Activated B cell treated with CpG ODN at 0.5 μM for 24 hours (primary cell): ENCODE results near the gene HOXD9. TPM values are rescaled to one million over a fixed set of nuclear protein-coding genes. Genes with fewer than 3 reads are reported as not detected.

ENCODE experiments used
- ATAC-seq: fragments of 200-7000 bp; cut with Tn5 transposase; one replicate; pipeline ENCODE4 v1.10.0; 2021; ENCODE audit warnings: low read depth, mild to moderate bottlenecking, moderate library complexity
- CTCF ChIA-PET: fragments of 350-600 bp; sonication (Branson Sonifier 250); formaldehyde crosslinking; loops from one replicate; lab custom pipeline; 2021; ENCODE audit warnings: antibody characterized with exemption; lab: Charles Lee
- POLR2A ChIA-PET: fragments of 350-600 bp; sonication (Branson Sonifier 250); formaldehyde crosslinking; loops from one replicate; lab custom pipeline; 2021; ENCODE audit warnings: antibody characterized with exemption; lab: Charles Lee
- DNase-seq: peaks from one replicate; pipeline ENCODE4 v3.0.0; 2022
- H3K27ac Mint-ChIP-seq: one replicate; pipeline ENCODE4 v1.8.0; 2020; ENCODE audit warnings: mixed read lengths
- H3K27me3 Mint-ChIP-seq: one replicate; pipeline ENCODE4 v1.8.0; 2021; ENCODE audit warnings: mixed read lengths
- H3K36me3 Mint-ChIP-seq: one replicate; pipeline ENCODE4 v1.8.0; 2021; ENCODE audit warnings: low read depth, mixed read lengths
- H3K4me1 Mint-ChIP-seq: one replicate; pipeline ENCODE4 v1.8.0; 2021; ENCODE audit warnings: mixed read lengths
- H3K4me3 Mint-ChIP-seq: one replicate; pipeline ENCODE4 v1.8.0; 2020; ENCODE audit warnings: mild to moderate bottlenecking, mixed read lengths
- H3K9me3 Mint-ChIP-seq: one replicate; pipeline ENCODE4 v1.8.0; 2020; ENCODE audit warnings: mixed read lengths
- intact Hi-C: fragments of 100-400 bp; cut with micrococcal nuclease; formaldehyde crosslinking; loops from one replicate; pipeline ENCODE4 v1.15.1; 2024
- total RNA-seq: library from RNA; stranded (reverse); gene quantifications from 2 replicates; pipeline ENCODE4 v1.2.3, GENCODE V29; 2022
- TF ChIP-seq, protein P1 (sequence below): fragments of 200-600 bp; IDR thresholded peaks from one replicate; pipeline ENCODE4 v1.8.0; 2022; ENCODE audit warnings: antibody characterized with exemption, mild to moderate bottlenecking

The HOXD9 gene
- total RNA-seq, 1 donor from 2014 or later, result not detected

DNA sequence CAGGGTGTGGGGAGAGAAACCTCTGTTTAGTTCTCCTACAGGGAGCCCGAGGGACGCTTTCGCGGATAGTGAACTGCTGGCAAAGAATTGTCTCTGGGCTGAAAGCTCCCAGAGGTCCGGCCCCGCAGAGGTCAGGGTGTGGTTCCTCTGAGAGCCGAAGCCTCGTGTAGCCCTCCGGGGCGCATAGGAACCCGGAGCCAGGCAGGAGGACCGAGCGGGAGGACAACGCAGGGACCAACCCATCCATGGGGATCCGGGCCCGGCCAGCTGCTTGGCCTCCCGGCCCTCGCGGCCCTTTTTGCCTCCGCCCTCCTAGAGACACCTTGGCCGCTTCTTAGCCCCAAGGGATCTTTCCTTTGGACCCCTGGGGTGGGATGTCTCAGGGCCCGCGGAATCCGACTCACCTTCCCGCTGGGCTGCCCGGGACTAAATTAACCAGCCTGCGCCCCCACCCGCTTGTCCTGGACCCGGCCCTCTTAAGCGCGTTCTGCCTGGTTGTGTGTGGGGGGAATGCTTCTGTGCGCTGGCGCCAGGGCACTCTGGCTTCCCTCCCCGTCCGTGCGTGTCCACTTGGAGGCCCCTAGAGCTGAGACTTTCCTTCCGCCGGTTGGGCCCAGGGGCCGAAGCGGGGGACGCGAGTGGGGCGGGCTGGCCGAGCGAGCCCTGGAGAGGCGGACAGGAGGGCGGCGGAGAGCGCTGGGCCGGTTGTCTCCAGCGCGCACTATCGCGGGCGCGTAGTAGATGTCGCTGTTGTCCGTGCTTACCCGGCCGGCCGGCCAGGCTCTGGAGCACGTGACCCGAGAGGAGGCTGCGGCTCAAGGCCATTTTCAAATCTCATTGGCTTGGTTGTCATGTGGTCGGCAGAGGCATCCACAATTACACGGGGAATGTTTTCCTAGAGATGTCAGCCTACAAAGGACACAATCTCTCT lies 6.4 kb upstream of the HOXD9 start, which contains the start of gene HOXD10:
HOXD10 (plus strand) TSS at position 896 of the 931 bp plus-strand sequence. CDS start 56 bp downstream, outside the sequence.
- Mint-ChIP-seq H3K4me3 (no peak within 1 kb of the TSS), H3K4me1 (peaks cover 4% of the 10 kb centered on the region), H3K27ac (no peak within 1 kb of the TSS), H3K27me3 (peaks cover 75% of the 10 kb centered on the region), H3K36me3 (no peaks in the 10 kb centered on the region), H3K9me3 (no peaks in the 10 kb centered on the region)
- ATAC-seq (no peak), DNase-seq (no peak)
- POLR2A ChIA-PET, result no interaction called here
- TF ChIP-seq, protein P1, sequence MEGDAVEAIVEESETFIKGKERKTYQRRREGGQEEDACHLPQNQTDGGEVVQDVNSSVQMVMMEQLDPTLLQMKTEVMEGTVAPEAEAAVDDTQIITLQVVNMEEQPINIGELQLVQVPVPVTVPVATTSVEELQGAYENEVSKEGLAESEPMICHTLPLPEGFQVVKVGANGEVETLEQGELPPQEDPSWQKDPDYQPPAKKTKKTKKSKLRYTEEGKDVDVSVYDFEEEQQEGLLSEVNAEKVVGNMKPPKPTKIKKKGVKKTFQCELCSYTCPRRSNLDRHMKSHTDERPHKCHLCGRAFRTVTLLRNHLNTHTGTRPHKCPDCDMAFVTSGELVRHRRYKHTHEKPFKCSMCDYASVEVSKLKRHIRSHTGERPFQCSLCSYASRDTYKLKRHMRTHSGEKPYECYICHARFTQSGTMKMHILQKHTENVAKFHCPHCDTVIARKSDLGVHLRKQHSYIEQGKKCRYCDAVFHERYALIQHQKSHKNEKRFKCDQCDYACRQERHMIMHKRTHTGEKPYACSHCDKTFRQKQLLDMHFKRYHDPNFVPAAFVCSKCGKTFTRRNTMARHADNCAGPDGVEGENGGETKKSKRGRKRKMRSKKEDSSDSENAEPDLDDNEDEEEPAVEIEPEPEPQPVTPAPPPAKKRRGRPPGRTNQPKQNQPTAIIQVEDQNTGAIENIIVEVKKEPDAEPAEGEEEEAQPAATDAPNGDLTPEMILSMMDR, result no peak
- intact Hi-C loops, result no loop called here
- CTCF ChIA-PET, result no interaction called here

GRCh38 chr2:176117162-176117822 lies 5.2 kb upstream of the HOXD9 start:
- CTCF ChIA-PET, result no interaction called here
- ATAC-seq (no peak), DNase-seq (no peak)
- no peaks in the 10 kb centered on the region for H3K36me3 Mint-ChIP-seq
- TF ChIP-seq, protein P1, result no peak
- no peak overlapping the region for H3K27ac Mint-ChIP-seq
- no peaks in the 10 kb centered on the region for H3K9me3 Mint-ChIP-seq
- POLR2A ChIA-PET, result interaction anchor here (0.6 kb wide), 1 partner anchor 1160 kb away, joined by 8 read pairs; no protein-coding TSS in a partner anchor
- intact Hi-C loops, result no loop called here
- H3K4me3 Mint-ChIP-seq, result no peak overlapping the region
- peaks cover 3% of the 10 kb centered on the region for H3K4me1 Mint-ChIP-seq
- H3K27me3 Mint-ChIP-seq, result peaks cover 68% of the 10 kb centered on the region

- DNase-seq (no peak), ATAC-seq (no peak)
- Mint-ChIP-seq H3K9me3 (no peaks in the 10 kb centered on the region), H3K36me3 (no peaks in the 10 kb centered on the region), H3K27ac (no peak overlapping the region), H3K4me3 (no peak overlapping the region), H3K27me3 (peaks cover 64% of the 10 kb centered on the region), H3K4me1 (peaks cover 5% of the 10 kb centered on the region)
- ChIA-PET CTCF (interaction anchor here (0.6 kb wide), 1 partner anchor 9 kb away, joined by 3 read pairs; no protein-coding TSS in a partner anchor), POLR2A (interaction anchor here (0.6 kb wide), 1 partner anchor 1159 kb away, joined by 8 read pairs; no protein-coding TSS in a partner anchor)
- intact Hi-C loops, result no loop called here
- TF ChIP-seq, protein P1, result no peak
Observed at GRCh38 chr2:176117823-176118371, 4.6 kb upstream of the HOXD9 start.

DNA sequence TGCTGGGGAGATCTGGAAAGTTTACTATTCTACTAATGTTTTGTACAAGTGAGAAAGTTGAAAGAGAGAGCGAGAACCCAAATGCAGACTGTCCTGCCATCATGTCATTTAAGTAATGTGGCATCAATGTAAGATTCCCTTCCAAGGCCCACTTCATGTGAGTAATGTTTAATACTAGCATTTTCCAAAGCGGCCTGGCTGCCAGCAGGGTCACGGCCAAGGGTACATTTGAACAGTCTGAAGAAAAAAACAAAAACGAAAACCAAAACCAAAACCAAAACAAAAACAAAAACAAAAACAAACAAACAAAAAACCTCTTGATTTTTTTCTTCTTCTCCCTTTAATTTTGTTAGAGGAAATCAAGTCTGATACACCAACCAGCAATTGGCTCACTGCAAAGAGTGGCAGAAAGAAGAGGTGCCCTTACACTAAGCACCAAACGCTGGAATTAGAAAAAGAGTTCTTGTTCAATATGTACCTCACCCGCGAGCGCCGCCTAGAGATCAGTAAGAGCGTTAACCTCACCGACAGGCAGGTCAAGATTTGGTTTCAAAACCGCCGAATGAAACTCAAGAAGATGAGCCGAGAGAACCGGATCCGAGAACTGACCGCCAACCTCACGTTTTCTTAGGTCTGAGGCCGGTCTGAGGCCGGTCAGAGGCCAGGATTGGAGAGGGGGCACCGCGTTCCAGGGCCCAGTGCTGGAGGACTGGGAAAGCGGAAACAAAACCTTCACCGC lies 3.7 kb upstream of the HOXD9 start:
- H3K36me3 Mint-ChIP-seq, result no peaks in the 10 kb centered on the region
- H3K4me3 Mint-ChIP-seq, result no peak overlapping the region
- TF ChIP-seq, protein P1, result no peak
- H3K27ac Mint-ChIP-seq, result no peak overlapping the region
- CTCF ChIA-PET, result interaction anchor here (0.6 kb wide), 1 partner anchor 8 kb away, joined by 3 read pairs; no protein-coding TSS in a partner anchor
- intact Hi-C loops, result no loop called here
- ATAC-seq (no peak), DNase-seq (no peak)
- no peaks in the 10 kb centered on the region for H3K9me3 Mint-ChIP-seq
- POLR2A ChIA-PET, result no interaction called here
- H3K4me1 Mint-ChIP-seq, result peaks cover 8% of the 10 kb centered on the region
- H3K27me3 Mint-ChIP-seq, result peaks cover 61% of the 10 kb centered on the region
